Activated CD8-positive, alpha-beta memory T cell treated with anti-CD3 and anti-CD28 coated beads for 48 hours (primary cell): ENCODE results near the gene RNF126.
"Not testable (repeated sequence)": the region's sequence is repeated elsewhere in the genome, so short reads cannot be mapped to it uniquely, and the experiment has no call there.

Source experiments
- DNase-seq, 3 experiments: peaks; one replicate each; pipeline ENCODE4 v3.0.0-alpha.2; 2020; ENCODE audit warnings: low read depth in 2 of 3, low spot score in 2 of 3

RNF126 gene

DNA sequence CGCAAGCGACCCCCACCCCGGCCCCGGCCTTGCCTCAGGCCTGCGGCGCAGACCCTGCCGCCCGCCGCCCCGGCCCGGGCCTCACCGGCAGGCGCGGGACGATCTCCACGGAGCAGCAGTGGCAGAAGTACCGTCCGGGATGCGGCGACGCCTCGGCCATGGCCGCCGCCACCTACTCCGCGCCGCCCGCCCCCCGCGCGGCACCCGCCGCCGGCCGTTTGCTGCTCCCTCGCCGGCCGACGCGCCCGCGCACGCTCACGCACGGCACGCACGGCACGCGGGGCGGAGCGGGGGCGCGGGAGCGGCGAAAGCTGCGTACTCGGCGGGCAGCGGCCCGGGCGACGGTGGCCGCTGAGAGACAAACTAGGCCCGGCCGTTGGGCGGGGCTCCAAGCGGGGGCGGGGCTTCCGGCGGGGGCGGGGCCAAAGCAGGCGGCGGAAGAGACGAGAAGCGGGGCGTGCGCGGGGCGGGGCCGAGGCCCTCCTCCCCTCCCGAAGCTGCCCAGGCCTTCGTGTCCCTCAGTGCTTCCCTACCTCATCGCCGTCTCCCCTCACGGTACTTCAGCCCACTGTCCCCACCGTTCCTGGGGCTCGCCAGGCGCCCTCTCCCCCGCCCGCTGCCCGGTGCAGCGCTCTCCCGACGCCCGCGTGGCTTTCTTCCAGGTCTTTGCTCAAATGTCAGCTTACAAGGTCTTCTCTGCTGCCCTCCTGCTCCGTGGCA is at the start of gene RNF126:
RNF126 (minus strand) TSS at position 253 of the 720 bp plus-strand sequence; CDS start at position 160, 93 bp downstream.
- peak; percentile 90 to 96 (median 93) for DNase-seq

- no peak for DNase-seq
Measured at GRCh38 chr19:711254-711653, 48.2 kb upstream of the RNF126 start.

GRCh38 chr19:710767-711166 is 47.8 kb upstream of the RNF126 start:
- DNase-seq = no peak

GRCh38 chr19:709965-710571 is 47.1 kb upstream of the RNF126 start:
- DNase-seq = no peak

- no peak for DNase-seq
Measured at GRCh38 chr19:709196-709964, 46.4 kb upstream of the RNF126 start.

- no peak for DNase-seq
Measured at GRCh38 chr19:708154-709143, 45.4 kb upstream of the RNF126 start, which contains the start of gene PALM. TSS of gene PALM (plus strand) at chr19:708935. CDS start at chr19:709147, 212 bp downstream.

- no peak for DNase-seq
Measured at GRCh38 chr19:704447-704741, 41.4 kb upstream of the RNF126 start.

DNA sequence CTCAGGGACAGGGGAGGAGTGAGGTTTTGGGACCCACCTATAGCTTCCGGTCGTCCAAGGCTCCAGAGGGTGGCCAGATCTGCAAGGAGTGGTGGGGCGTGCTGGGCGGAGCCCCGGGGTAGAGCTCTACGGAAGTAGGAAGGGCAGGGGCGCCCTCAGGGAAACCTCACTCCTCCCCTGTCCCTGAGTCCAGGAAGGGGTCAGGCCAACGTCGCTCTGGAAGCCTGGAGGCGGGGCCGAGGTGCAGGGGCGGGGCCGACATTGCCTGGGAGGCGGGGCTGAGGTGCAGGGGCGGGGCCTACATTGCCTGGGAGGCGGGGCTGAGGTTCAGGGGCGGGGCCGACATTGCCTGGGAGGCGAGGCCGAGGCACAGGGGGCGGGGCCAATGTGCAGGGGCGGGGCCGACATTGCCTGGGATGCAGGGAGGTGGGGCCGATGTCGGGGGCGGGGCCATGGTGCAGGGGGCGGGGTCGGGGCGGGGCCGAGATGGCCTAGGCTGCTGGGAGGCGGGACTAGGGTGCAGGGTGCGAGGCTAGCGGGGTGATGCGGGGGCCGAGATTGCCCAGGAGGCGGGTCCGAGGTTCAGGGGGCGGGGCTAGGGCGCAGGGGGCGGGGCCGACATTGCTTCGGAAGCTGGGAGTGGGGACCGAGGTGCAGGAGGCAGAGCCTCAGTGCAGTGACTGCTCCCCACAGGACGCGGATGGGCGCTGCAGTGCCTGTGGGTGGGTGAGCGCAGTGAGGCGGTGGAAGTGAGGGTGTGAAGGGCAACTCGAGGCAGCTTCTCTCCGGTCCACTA is 40.8 kb upstream of the RNF126 start:
- peak in 2 of 3 experiments; percentile 25 to 68 for DNase-seq

GRCh38 chr19:703329-703650 is 40.3 kb upstream of the RNF126 start:
- no peak for DNase-seq

GRCh38 chr19:702847-703246 is 39.8 kb upstream of the RNF126 start:
- not testable (repeated sequence) for DNase-seq

GRCh38 chr19:699885-700284 is 36.9 kb upstream of the RNF126 start:
- not testable (repeated sequence) for DNase-seq

GRCh38 chr19:698529-698928 is 35.5 kb upstream of the RNF126 start:
- not testable (repeated sequence) for DNase-seq

GRCh38 chr19:695352-695949 is 32.4 kb upstream of the RNF126 start, which contains the start of gene PRSS57:
TSS of gene PRSS57 (minus strand) at chr19:695452. CDS start at chr19:695430, 22 bp downstream.
- DNase-seq = no peak

GRCh38 chr19:694481-695351 is 31.7 kb upstream of the RNF126 start:
- DNase-seq = no peak

GRCh38 chr19:690203-690602 is 27.2 kb upstream of the RNF126 start:
- DNase-seq = no peak

DNA sequence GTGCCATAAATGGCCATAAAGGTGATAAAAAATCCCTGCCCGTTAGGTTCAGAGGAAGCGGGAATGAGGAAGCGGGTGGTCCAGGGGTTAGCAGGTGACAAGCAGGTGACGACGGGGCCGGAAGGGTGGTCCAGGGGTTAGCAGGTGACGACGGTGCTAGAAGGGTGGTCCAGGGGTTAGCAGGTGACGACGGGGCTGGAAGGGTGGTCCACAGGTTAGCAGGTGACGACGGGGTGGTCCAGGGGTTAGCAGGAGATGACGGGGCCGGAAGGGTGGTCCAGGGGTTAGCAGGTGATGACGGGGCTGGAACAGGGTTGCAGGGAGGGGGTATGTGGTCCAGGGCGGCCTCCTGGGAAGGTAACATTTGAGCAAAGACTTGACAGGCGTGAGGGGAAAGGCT is 26.0 kb upstream of the RNF126 start:
- no peak for DNase-seq

DNA sequence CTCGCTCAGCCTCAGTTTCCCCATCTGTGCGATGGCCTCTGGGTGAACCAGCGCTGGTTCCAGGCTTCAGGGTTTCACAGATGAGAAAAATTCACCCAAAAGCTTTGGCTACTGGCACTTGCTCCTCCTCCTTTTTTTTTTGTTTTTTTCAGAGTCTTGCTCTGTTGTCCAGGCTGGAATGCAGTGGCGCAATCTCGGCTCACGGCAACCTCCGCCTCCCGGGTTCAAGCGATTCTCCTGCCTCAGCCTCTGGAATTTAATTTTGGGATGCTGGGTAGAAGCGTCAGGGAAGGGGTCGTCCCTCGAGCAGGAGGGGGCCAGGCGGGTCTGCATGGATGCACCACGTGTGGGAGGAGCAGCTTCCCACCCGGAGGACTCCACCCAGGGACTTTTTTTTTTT is 25.2 kb upstream of the RNF126 start:
- DNase-seq = no peak

- no peak for DNase-seq
Measured at GRCh38 chr19:687569-688166, 24.7 kb upstream of the RNF126 start.
